Stimulated activated CD4-positive, alpha-beta T cell treated with anti-CD3 and anti-CD28 coated beads, Interleukin-4, amount 100 ng/mL, for 1 hour (primary cell): Measurements from ENCODE around the gene KAT5.
"Not testable (repeated sequence)": the region's sequence is repeated elsewhere in the genome, so short reads cannot be mapped to it uniquely, and the experiment has no call there.

Source experiments
- DNase-seq: peaks from one replicate; pipeline ENCODE4 v3.0.0-alpha.2; 2020

The KAT5 gene

GRCh38 chr11:65762169-65762568 is 50.1 kb downstream of the KAT5 start:
- not testable (repeated sequence) for DNase-seq

- not testable (repeated sequence) for DNase-seq
These were observed 50.8 kb downstream of the KAT5 start for GRCh38 chr11:65762816-65763215.

- DNase-seq: no peak
These were observed 52.4 kb downstream of the KAT5 start for GRCh38 chr11:65764434-65764833.

- DNase-seq: no peak
These were observed 54.5 kb downstream of the KAT5 start for GRCh38 chr11:65766535-65766934.

- DNase-seq: no peak
These were observed 55.4 kb downstream of the KAT5 start for GRCh38 chr11:65767406-65767805.

GRCh38 chr11:65767806-65768205 is 55.8 kb downstream of the KAT5 start:
- not testable (repeated sequence) for DNase-seq
